ENCODE measurements around the gene RAI1. TPM values are rescaled to one million over a fixed set of nuclear protein-coding genes. Genes with fewer than 3 reads are reported as not detected.

Gene RAI1
- total RNA-seq, 1 donor, result 9.1 TPM

DNA sequence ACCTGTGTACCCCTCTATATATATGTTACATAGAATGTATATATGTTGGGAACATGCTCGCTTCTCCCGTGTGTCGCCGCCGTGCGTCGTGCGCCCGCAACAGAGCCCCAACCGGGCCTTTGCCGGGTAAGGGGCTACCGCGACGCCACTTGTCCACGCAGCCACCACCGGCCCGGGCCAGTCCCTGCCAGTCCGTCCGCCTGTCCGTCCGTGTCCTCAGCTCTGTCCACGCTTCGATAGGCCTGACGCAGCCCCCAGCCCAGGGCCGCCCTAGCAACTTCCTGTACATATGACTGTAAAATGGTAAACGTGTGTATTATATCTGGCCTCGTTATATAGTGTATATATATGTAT lies 129.6 kb downstream of the RAI1 start:
- TF ChIP-seq, protein P1, sequence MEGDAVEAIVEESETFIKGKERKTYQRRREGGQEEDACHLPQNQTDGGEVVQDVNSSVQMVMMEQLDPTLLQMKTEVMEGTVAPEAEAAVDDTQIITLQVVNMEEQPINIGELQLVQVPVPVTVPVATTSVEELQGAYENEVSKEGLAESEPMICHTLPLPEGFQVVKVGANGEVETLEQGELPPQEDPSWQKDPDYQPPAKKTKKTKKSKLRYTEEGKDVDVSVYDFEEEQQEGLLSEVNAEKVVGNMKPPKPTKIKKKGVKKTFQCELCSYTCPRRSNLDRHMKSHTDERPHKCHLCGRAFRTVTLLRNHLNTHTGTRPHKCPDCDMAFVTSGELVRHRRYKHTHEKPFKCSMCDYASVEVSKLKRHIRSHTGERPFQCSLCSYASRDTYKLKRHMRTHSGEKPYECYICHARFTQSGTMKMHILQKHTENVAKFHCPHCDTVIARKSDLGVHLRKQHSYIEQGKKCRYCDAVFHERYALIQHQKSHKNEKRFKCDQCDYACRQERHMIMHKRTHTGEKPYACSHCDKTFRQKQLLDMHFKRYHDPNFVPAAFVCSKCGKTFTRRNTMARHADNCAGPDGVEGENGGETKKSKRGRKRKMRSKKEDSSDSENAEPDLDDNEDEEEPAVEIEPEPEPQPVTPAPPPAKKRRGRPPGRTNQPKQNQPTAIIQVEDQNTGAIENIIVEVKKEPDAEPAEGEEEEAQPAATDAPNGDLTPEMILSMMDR (IDR thresholded peaks at IDR 0.05; ENCODE audit: insufficient read depth, low read length), result no peak
- no peak overlapping the region for H3K4me3 ChIP-seq (ENCODE audit: low read depth, low read length)
- DNase-seq (ENCODE audit: low read depth), result no peak

DNA sequence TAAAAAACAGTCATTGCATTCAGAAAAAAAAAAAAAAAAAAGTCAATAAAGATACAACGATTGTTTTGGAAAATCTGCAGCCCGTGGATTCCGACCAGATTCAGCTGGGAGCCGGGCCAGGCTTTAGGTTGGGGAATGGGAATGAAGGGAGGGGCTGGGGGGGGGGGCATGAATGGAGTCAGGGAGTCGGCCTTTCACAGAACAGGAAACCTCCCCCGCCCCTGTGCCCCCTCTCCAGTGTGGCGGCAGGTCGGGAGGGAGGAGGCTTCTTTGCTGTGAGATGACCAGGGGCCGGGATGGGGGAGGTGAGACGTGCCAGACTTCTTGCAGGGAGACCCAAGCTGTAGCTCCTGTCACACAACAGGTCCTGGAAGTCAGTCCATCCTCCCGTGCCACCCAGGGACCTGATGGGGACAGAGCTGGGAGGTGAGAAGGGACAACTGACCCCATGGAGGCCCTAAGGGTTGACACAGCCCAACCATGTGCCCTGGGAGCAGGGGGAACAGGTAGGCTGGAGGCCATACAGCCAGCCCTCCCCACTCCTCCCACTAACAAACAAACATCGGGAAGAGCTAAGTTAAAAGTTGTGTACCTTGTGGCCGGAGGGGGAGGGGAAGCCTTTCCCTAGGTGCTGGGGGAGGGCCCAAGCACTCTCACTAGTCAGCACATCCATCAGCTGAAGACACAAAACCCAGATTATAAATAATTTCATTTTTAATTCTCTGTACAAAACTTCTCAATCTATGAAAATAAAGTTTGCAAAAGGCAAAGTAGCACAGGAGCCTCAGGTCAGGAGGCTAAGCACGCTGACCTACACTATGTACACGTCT lies 130.3 kb downstream of the RAI1 start:
- DNase-seq (ENCODE audit: low read depth), result no peak
- TF ChIP-seq, protein P1 (IDR thresholded peaks at IDR 0.05; ENCODE audit: insufficient read depth, low read length), result no peak
- H3K4me3 ChIP-seq (ENCODE audit: low read depth, low read length), result no peak overlapping the region

DNA sequence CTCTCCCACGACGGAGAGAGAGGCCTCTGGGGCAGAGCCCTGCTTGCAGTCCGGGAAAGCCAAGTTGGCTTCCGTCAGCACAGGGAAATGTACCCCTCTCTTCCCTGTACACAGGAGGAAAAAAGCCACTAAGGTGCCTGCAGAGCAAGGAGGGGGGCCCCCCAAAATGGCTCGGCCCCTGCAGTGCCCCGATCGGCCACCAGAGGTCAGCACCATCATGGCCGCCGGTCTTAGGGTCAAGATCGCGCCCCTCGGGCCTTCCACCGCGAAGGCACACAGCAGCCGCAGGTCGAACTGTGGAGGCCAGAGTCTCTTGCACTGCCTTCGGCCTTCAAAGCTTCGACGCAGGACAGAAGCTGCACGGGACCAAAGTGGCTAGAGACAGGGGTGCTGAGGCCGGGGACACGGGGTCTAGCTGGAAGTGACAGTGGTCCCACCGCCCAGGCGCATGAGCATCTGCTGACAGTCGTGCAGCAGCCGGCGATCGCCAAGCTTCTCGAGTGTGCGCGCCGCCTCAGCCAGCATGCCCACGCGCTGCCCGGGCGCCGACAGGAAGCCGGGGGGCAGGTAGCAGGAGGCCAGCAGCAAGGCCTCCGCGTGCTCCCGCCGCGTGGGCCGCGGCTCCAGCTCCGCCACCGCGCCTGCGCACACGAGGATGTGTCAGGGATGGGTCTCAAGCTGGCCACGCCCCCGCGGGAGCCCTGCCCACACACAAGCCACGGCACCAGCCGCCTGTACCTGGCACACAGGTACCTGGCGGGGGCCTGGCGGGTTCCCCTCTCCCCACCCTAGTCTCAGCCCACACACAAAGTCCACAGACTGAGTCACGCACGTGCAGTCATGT lies 131.2 kb downstream of the RAI1 start:
- H3K4me3 ChIP-seq (ENCODE audit: low read depth, low read length), result no peak overlapping the region
- DNase-seq (ENCODE audit: low read depth), result peak; percentile 61
- TF ChIP-seq, protein P1 (IDR thresholded peaks at IDR 0.05; ENCODE audit: insufficient read depth, low read length), result peak; percentile 98

DNA sequence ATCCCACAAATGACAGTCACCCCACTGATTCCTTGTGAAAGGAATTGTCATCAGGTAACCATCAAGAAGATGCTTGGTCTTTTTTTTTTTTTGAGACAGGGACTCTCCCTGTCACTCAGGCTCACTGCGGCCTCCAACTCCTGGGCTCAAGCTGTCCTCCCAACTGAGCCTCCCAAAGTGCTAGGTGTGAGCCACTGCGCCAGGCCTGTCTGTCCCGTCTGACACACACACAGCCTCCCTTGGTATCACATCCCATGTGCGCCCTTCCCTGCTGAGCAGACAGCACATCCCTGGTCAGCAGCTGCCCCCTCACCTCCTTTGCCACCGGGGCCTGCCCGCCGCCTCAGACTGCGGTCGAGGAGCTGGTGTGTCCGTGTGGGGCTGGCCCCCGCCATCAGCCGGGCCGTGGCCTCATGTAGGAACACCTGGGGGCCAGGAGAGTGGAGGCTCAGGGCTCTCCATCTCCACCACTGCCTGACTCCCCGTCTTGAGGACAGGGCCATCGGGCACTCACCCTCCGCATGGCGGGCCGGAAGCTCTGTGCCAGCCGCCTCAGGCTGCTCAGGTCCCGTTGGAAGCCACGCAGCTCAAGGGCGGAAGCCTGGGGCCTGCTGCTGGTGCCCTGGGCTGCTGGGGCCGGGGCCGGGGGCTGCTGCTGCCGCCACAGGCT lies 131.9 kb downstream of the RAI1 start:
- DNase-seq (ENCODE audit: low read depth), result no peak
- TF ChIP-seq, protein P1 (IDR thresholded peaks at IDR 0.05; ENCODE audit: insufficient read depth, low read length), result no peak

DNA sequence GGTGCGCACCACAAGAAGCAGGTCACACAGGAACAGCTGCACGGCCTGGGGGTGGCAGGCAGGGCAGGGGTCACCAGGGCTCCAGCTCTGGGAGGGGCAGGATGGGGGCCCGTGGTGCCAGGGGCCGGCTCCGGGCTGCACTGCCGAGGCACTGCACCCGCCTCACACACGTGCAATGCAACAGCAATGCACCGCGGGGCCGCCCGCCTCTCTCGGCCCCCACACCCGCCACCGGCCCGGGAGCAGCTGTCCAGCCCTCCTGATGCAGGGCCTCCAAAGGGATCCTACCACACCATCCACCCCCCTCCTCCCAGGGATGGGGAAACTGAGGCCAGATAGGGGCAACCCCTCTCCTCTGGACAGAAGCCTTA lies 132.5 kb downstream of the RAI1 start:
- DNase-seq (ENCODE audit: low read depth), result no peak
- TF ChIP-seq, protein P1 (IDR thresholded peaks at IDR 0.05; ENCODE audit: insufficient read depth, low read length), result no peak
- no peak overlapping the region for H3K4me3 ChIP-seq (ENCODE audit: low read depth, low read length)

More for the DNA sequence above, 131.9 kb downstream of the RAI1 start:
- no peak overlapping the region for H3K4me3 ChIP-seq (ENCODE audit: low read depth, low read length)

DNA sequence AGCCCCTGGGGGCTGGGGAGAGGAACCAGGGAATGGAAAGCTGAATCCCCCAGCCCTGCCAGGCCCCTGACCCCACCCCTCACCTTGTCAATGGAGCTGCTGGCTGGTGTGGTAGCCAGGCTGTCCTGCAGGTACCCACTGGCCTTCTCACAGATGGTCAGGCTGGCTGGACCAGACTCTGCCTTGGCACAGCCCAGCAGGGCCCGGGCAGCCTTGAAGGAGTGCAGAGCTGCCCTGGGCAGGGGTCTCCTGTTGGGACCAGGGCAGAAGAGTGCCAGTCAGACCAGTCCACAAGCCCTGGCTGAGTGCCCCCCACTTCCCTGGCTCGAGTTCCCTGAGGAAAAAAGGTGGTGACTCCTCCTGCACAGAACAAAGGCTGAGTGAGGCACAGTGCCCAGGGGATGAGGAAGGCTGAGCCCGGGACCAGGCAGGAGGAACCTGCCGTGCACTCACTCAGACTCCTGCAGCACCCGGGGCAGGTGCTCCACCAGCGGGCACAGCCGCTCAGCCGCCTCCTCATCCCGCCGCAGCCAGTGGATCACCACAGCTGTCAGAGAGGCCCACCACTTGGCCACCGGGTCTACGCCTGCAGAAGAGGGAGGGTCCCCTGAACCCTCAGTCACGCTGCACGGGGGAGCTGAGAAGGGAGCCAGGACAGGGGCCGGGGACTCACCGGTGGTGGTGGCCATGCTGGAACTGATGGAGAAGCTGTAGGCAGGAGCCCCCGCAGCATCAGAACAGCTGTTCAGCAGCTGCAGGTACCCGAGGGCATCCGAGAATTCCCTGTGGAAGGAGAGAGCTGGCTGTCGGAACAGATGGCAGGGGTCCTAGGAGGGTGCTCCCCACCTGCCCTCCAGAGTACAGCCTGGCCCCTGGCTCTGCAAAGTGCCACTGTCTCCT lies 133.2 kb downstream of the RAI1 start:
- TF ChIP-seq, protein P1 (IDR thresholded peaks at IDR 0.05; ENCODE audit: insufficient read depth, low read length), result no peak
- DNase-seq (ENCODE audit: low read depth), result no peak
- H3K4me3 ChIP-seq (ENCODE audit: low read depth, low read length), result no peak overlapping the region

All from fibroblast of the aortic adventitia (primary cell).